SK-N-SH (cell line): ENCODE data around the gene CCNF. TPM values are rescaled to one million over a fixed set of nuclear protein-coding genes. Genes with fewer than 3 reads are reported as not detected.

Experiments
- CTCF ChIA-PET: fragments of 300-600, 350-600 bp; formaldehyde crosslinking; extraction: SDS; loops from one replicate; lab custom pipeline; 2021; lab: Yijun Ruan, JAX
- POLR2A ChIA-PET: fragments of 350-600 bp; sonication (Branson Sonifier 250); formaldehyde crosslinking; extraction: SDS; loops from one replicate; lab custom pipeline; 2020; ENCODE audit warnings: antibody characterized with exemption, inconsistent platforms; lab: Yijun Ruan, JAX
- DNase-seq: peaks from one replicate; pipeline ENCODE4 v3.0.0; 2012
- H2AFZ ChIP-seq: fragments of 200-600 bp; sonication (generic); 2 replicates; pipeline ENCODE4 v1.8.1; 2016; ENCODE audit warnings: antibody characterized with exemption, mild to moderate bottlenecking, low read depth
- H3F3A ChIP-seq: fragments of 200-600 bp; sonication (generic); replicated peaks from 2 replicates; pipeline ENCODE3; 2016; ENCODE audit warnings: antibody characterized with exemption, mild to moderate bottlenecking; ENCODE audit not compliant: insufficient read depth
- H3K27ac ChIP-seq, 2 experiments: fragments of 200-500 bp in 1 of 2; fragments of 200-600 bp in 1 of 2; sonication (Bioruptor generic) in 1 of 2; sonication (generic), shearing (Covaris generic) in 1 of 2; 2 replicates each; pipeline versions ENCODE4 v1.5.1 to v1.6.1; 2014 to 2016; ENCODE audit warnings: low read depth in 2 of 2, inconsistent platforms in 1 of 2, low read length in 1 of 2, mild to moderate bottlenecking in 1 of 2, mixed read lengths in 1 of 2
- H3K27me3 ChIP-seq: fragments of 200-600 bp; sonication (generic), shearing (Covaris generic); 2 replicates; pipeline ENCODE4 v1.6.1; 2016; ENCODE audit warnings: mixed run types; ENCODE audit not compliant: insufficient read depth
- H3K36me3 ChIP-seq, 2 experiments: fragments of 200-500 bp in 1 of 2; fragments of 200-600 bp in 1 of 2; sonication (Bioruptor generic) in 1 of 2; sonication (generic) in 1 of 2; replicated peaks in 1 of 2; 2 replicates each; pipeline versions ENCODE3 to v1.5.1; 2014 to 2016; ENCODE audit warnings: low read length in 1 of 2, mild to moderate bottlenecking in 1 of 2; ENCODE audit not compliant: insufficient read depth in 2 of 2, control insufficient read depth in 1 of 2
- H3K4me1 ChIP-seq, 2 experiments: fragments of 200-500 bp in 1 of 2; fragments of 200-600 bp in 1 of 2; sonication (Bioruptor generic) in 1 of 2; sonication (generic), shearing (Covaris generic) in 1 of 2; 2 replicates each; pipeline versions ENCODE4 v1.5.1 to v1.6.1; 2014 to 2016; ENCODE audit warnings: low read depth in 1 of 2, low read length in 1 of 2, mixed run types in 1 of 2; ENCODE audit not compliant: insufficient read depth in 2 of 2, control insufficient read depth in 1 of 2
- H3K4me2 ChIP-seq: fragments of 200-600 bp; sonication (generic), shearing (Covaris generic); 2 replicates; pipeline ENCODE4 v1.6.1; 2017; ENCODE audit warnings: mixed run types
- H3K4me3 ChIP-seq, 2 experiments: fragments of 200-500 bp in 1 of 2; fragments of 200-600 bp in 1 of 2; sonication (Bioruptor generic) in 1 of 2; sonication (generic), shearing (Covaris generic) in 1 of 2; 2 replicates each; pipeline versions ENCODE4 v1.5.1 to v1.8.1; 2014 to 2016; ENCODE audit warnings: low read depth in 2 of 2, inconsistent platforms in 1 of 2, low read length in 1 of 2, mild to moderate bottlenecking in 1 of 2, mixed read lengths in 1 of 2, moderate library complexity in 1 of 2
- H3K79me2 ChIP-seq: fragments of 200-600 bp; sonication (generic); 2 replicates; pipeline ENCODE4 v1.8.1; 2017; ENCODE audit warnings: mild to moderate bottlenecking; ENCODE audit not compliant: insufficient read depth
- H3K9ac ChIP-seq: fragments of 200-600 bp; sonication (generic); 2 replicates; pipeline ENCODE4 v1.6.1; 2017; ENCODE audit warnings: mixed run types
- H3K9me2 ChIP-seq: fragments of 200-600 bp; sonication (generic); 2 replicates; pipeline ENCODE4 v1.6.1; 2017; ENCODE audit warnings: mixed run types
- H3K9me3 ChIP-seq: fragments of 200-600 bp; sonication (generic); 2 replicates; pipeline ENCODE4 v1.6.1; 2017; ENCODE audit warnings: mixed run types, mild to moderate bottlenecking, moderate library complexity
- H4K20me1 ChIP-seq: fragments of 200-600 bp; sonication (generic); 2 replicates; pipeline ENCODE4 v1.6.1; 2017; ENCODE audit warnings: mild to moderate bottlenecking, mixed run types; ENCODE audit not compliant: insufficient read depth
- CHD2 ChIP-seq: fragments of 150-350 bp; IDR thresholded peaks from 2 replicates; pipeline ENCODE4 v1.6.1; 2018; ENCODE audit warnings: low read length; ENCODE audit not compliant: partially characterized antibody
- CTCF ChIP-seq: fragments of 200-600 bp; sonication (generic); IDR thresholded peaks from 2 replicates; pipeline ENCODE4 v1.6.1; 2017; ENCODE audit warnings: antibody characterized with exemption, mild to moderate bottlenecking, moderate library complexity
- ELF1 ChIP-seq: IDR thresholded peaks from 2 replicates; pipeline ENCODE4 v1.4.0; 2012
- EP300 ChIP-seq, 2 experiments: IDR thresholded peaks; 2 replicates each; pipeline versions ENCODE4 v1.4.0 to v1.6.1; 2012; ENCODE audit warnings: borderline replicate concordance in 1 of 2, low read depth in 1 of 2, low read length in 1 of 2
- GABPA ChIP-seq: IDR thresholded peaks from 2 replicates; pipeline ENCODE4 v1.4.0; 2012; ENCODE audit warnings: low read depth, mild to moderate bottlenecking
- JUND ChIP-seq: IDR thresholded peaks from 2 replicates; pipeline ENCODE4 v1.4.0; 2012
- MXI1 ChIP-seq: IDR thresholded peaks from 2 replicates; pipeline ENCODE4 v1.6.1; 2012; ENCODE audit warnings: mild to moderate bottlenecking, low read depth, low read length, improper control_type of control experiment
- NFIC ChIP-seq: IDR thresholded peaks from 2 replicates; pipeline ENCODE4 v1.4.0; 2012; ENCODE audit warnings: borderline replicate concordance
- RAD21 ChIP-seq: IDR thresholded peaks from 2 replicates; pipeline ENCODE4 v1.6.1; 2012; ENCODE audit warnings: mild to moderate bottlenecking, low read length
- RFX5 ChIP-seq: IDR thresholded peaks from 2 replicates; pipeline ENCODE4 v1.6.1; 2012; ENCODE audit warnings: mild to moderate bottlenecking, improper control_type of control experiment, low read length
- TCF12 ChIP-seq: IDR thresholded peaks from 2 replicates; pipeline ENCODE4 v1.4.0; 2012
- TEAD4 ChIP-seq: IDR thresholded peaks from 2 replicates; pipeline ENCODE4 v1.4.0; 2012; ENCODE audit warnings: mild to moderate bottlenecking, borderline replicate concordance; ENCODE audit not compliant: insufficient read depth
- WGBS: methylation state at CpG from one replicate; pipeline ENCODE4 v1.1.6; 2017; ENCODE audit warnings: low lambda C conversion rate; 5-methylcytosine and 5-hydroxymethylcytosine counted together
- polyA plus RNA-seq, 3 experiments: library from polyadenylated mRNA; depleted of rRNA; stranded (reverse); fragments of >200 nt; gene quantifications; 2 replicates each; pipeline ENCODE4 v1.2.3, GENCODE V29; 2012
- TF ChIP-seq, protein P1 (sequence below): IDR thresholded peaks from 2 replicates; pipeline ENCODE4 v1.6.1; 2012; ENCODE audit warnings: mild to moderate bottlenecking, low read depth, low read length, moderate library complexity

The CCNF gene
- polyA plus RNA-seq, 1 of the 3 experiments (the other 2 are of a cell fraction) = 4.6 TPM

DNA sequence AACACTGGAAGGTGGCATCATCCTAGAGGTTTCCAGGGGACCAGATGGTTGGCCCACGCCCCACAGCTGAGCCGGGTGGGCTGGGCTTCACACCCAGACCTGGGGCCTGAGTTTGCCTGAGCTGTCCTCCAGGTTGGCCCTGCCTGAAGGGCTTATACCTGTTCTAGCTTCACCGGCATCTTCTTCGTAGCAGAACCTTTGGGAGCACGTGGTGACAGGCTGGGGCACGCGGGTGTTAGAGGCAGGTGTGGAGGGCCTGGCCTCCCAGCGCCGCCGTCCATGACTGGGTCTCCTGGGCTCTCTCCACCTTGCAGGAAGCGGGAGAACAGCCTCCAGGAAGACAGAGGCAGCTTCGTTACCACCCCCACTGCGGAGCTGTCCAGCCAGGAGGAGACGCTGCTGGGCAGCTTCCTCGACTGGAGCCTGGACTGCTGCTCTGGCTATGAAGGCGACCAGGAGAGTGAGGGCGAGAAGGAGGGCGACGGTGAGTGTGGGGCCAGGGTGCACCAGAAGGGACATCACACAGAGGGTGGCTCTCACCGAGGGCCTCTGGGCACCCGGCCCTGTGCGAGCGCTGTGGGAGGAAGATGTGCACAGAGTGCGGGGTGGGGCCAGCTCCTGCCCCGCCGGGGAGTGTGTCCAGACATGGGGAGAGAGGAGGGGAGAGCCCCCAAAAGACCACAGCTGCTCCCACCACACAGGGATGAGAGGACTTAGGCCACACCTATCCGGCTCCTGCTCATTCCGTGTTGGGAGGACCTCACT is 26.0 kb downstream of the CCNF start (continued):
- TF ChIP-seq CTCF (no peak), CHD2 (no peak), ELF1 (no peak), MXI1 (no peak), NFIC (no peak), EP300 (IDR thresholded peaks at IDR 0.05; ENCODE audit: borderline replicate concordance in 1 of 2, low read depth in 1 of 2, low read length in 1 of 2) (no peak), RFX5 (no peak), GABPA (no peak)

GRCh38 chr16:2456551-2457153 is 27.4 kb downstream of the CCNF start:
- no peak overlapping the region for H2AFZ ChIP-seq
- H3K4me3 ChIP-seq = no peak overlapping the region
- H3K4me1 ChIP-seq = peaks cover 9 to 23% of the 10 kb centered on the region in 2 experiments; a peak in 2 of 4 replicates
- CTCF ChIA-PET = interaction anchor here (0.7 to 1.6 kb wide), 5 partner anchors 12 to 116 kb away, joined by 3 to 6 read pairs (median 4); partner anchors contain the start of gene ABCA3
- H3K9me3 ChIP-seq = no peaks in the 10 kb centered on the region
- no peak overlapping the region for H3K27ac ChIP-seq
- H3F3A ChIP-seq = peaks cover 16% of the 10 kb centered on the region
- no peaks in the 10 kb centered on the region for H4K20me1 ChIP-seq
- H3K4me2 ChIP-seq = no peak overlapping the region
- no peak overlapping the region for H3K9ac ChIP-seq
- H3K79me2 ChIP-seq = peaks cover 14% of the 10 kb centered on the region; the same call in 1 of the 2 replicates
- 96% methylated on average over 16 of the region's 21 CpGs for WGBS
- no peaks in the 10 kb centered on the region for H3K27me3 ChIP-seq
- no peak for DNase-seq
- TF ChIP-seq MXI1 = no peak
- no peak for TF ChIP-seq TEAD4
- TF ChIP-seq, protein P1, sequence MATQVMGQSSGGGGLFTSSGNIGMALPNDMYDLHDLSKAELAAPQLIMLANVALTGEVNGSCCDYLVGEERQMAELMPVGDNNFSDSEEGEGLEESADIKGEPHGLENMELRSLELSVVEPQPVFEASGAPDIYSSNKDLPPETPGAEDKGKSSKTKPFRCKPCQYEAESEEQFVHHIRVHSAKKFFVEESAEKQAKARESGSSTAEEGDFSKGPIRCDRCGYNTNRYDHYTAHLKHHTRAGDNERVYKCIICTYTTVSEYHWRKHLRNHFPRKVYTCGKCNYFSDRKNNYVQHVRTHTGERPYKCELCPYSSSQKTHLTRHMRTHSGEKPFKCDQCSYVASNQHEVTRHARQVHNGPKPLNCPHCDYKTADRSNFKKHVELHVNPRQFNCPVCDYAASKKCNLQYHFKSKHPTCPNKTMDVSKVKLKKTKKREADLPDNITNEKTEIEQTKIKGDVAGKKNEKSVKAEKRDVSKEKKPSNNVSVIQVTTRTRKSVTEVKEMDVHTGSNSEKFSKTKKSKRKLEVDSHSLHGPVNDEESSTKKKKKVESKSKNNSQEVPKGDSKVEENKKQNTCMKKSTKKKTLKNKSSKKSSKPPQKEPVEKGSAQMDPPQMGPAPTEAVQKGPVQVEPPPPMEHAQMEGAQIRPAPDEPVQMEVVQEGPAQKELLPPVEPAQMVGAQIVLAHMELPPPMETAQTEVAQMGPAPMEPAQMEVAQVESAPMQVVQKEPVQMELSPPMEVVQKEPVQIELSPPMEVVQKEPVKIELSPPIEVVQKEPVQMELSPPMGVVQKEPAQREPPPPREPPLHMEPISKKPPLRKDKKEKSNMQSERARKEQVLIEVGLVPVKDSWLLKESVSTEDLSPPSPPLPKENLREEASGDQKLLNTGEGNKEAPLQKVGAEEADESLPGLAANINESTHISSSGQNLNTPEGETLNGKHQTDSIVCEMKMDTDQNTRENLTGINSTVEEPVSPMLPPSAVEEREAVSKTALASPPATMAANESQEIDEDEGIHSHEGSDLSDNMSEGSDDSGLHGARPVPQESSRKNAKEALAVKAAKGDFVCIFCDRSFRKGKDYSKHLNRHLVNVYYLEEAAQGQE = no peak
- no peak for TF ChIP-seq TCF12
- no peak for TF ChIP-seq EP300 (IDR thresholded peaks at IDR 0.05; ENCODE audit: borderline replicate concordance in 1 of 2, low read depth in 1 of 2, low read length in 1 of 2)
- no peak for TF ChIP-seq JUND
- no peak for TF ChIP-seq RAD21
- POLR2A ChIA-PET = interaction anchor here (1.7 kb wide), 1 partner anchor 12 kb away, joined by 4 read pairs; no protein-coding TSS in a partner anchor
- H3K36me3 ChIP-seq = peaks cover 8 to 31% of the 10 kb centered on the region in 2 experiments
- no peaks in the 10 kb centered on the region for H3K9me2 ChIP-seq
